H1 (cell line): ENCODE data around the gene EPHA2. TPM values are rescaled to one million over a fixed set of nuclear protein-coding genes. Genes with fewer than 3 reads are reported as not detected.

Experiments used
- CTCF ChIA-PET: fragments of 300-600 bp; sonication (Branson Sonifier 250); formaldehyde crosslinking; loops from one replicate; lab custom pipeline; 2021; ENCODE audit not compliant: partially characterized antibody; lab: Charles Lee
- POLR2A ChIA-PET: fragments of 300-600 bp; sonication (Branson Sonifier 250); formaldehyde crosslinking; loops from one replicate; lab custom pipeline; 2021; ENCODE audit warnings: inconsistent platforms; ENCODE audit not compliant: partially characterized antibody; lab: Charles Lee
- DNase-seq, 2 experiments: peaks; one replicate each; pipeline versions ENCODE4 v3.0.0 to v3.0.0-alpha.2; 2010 to 2022; ENCODE audit warnings: low spot score in 2 of 2, low read depth in 1 of 2, mixed read lengths in 1 of 2
- FAIRE-seq: peaks from 2 replicates; lab custom pipeline; 2011; peaks lifted over from hg19 to GRCh38; lab: Jason Lieb, UNC
- H2AFZ ChIP-seq: 2 replicates; pipeline ENCODE4 v1.8.1; 2012; ENCODE audit warnings: low read length, inconsistent platforms
- H2AK5ac ChIP-seq: 2 replicates; pipeline ENCODE4 v1.6.1; 2013; ENCODE audit warnings: low read depth, low read length
- H2BK120ac ChIP-seq: replicated peaks from 2 replicates; pipeline ENCODE3; 2013; ENCODE audit warnings: low read depth, low read length, inconsistent platforms
- H2BK12ac ChIP-seq: 2 replicates; pipeline ENCODE4 v1.6.1; 2013; ENCODE audit warnings: low read depth, low read length
- H2BK15ac ChIP-seq: 2 replicates; pipeline ENCODE4 v1.6.1; 2013; ENCODE audit warnings: low read length
- H2BK20ac ChIP-seq: 2 replicates; pipeline ENCODE4 v1.6.1; 2013; ENCODE audit warnings: low read length
- H2BK5ac ChIP-seq: 2 replicates; pipeline ENCODE4 v1.6.1; 2013; ENCODE audit warnings: low read depth, low read length
- H3K14ac ChIP-seq: 2 replicates; pipeline ENCODE4 v1.6.1; 2013; ENCODE audit warnings: inconsistent platforms; ENCODE audit not compliant: insufficient read length
- H3K18ac ChIP-seq: 2 replicates; pipeline ENCODE4 v1.6.1; 2013; ENCODE audit warnings: low read length; ENCODE audit errors: extremely low read depth
- H3K23ac ChIP-seq: 2 replicates; pipeline ENCODE4 v1.6.1; 2013; ENCODE audit warnings: inconsistent platforms; ENCODE audit not compliant: insufficient read length
- H3K23me2 ChIP-seq: 2 replicates; pipeline ENCODE4 v1.6.1; 2013; ENCODE audit warnings: low read depth, low read length
- H3K27ac ChIP-seq: 2 replicates; pipeline ENCODE4 v1.6.1; 2011; ENCODE audit warnings: low read depth, low read length, inconsistent platforms
- H3K27me3 ChIP-seq, 4 experiments: replicated peaks in 1 of 4; 1 replicate in 1 of 4; 2 replicates in 3 of 4; pipeline versions ENCODE4 v1.6.1 to v1.8.1; 2011 to 2013; ENCODE audit warnings: low read length in 3 of 4, mild to moderate bottlenecking in 3 of 4, inconsistent platforms in 2 of 4, mixed read lengths in 2 of 4, moderate library complexity in 1 of 4; ENCODE audit not compliant: control insufficient read depth in 3 of 4, insufficient read depth in 3 of 4; ENCODE audit errors: extremely low read depth in 1 of 4
- H3K36me3 ChIP-seq, 4 experiments: 2 replicates each; pipeline versions ENCODE4 v1.6.1 to v1.8.1; 2011 to 2013; ENCODE audit warnings: mild to moderate bottlenecking in 4 of 4, low read length in 3 of 4, moderate library complexity in 2 of 4, control low read depth in 1 of 4, inconsistent platforms in 1 of 4; ENCODE audit not compliant: insufficient read depth in 4 of 4, control insufficient read depth in 2 of 4
- H3K4ac ChIP-seq: replicated peaks from 2 replicates; pipeline ENCODE3; 2013; ENCODE audit warnings: low read length, low read depth, mixed read lengths, inconsistent platforms; ENCODE audit not compliant: insufficient read length
- H3K4me1 ChIP-seq, 4 experiments: replicated peaks in 1 of 4; 1 replicate in 1 of 4; 2 replicates in 3 of 4; pipeline versions ENCODE4 v1.6.1 to v1.8.1; 2011 to 2013; ENCODE audit warnings: low read length in 3 of 4, inconsistent platforms in 2 of 4, mixed read lengths in 1 of 4; ENCODE audit not compliant: insufficient read depth in 4 of 4, control insufficient read depth in 3 of 4
- H3K4me2 ChIP-seq, 2 experiments: 2 replicates each; pipeline versions ENCODE4 v1.6.1 to v1.8.1; 2011 to 2013; ENCODE audit warnings: low read depth in 2 of 2, low read length in 2 of 2, control low read depth in 1 of 2, inconsistent platforms in 1 of 2, mild to moderate bottlenecking in 1 of 2; ENCODE audit not compliant: insufficient read depth in 1 of 2
- H3K4me3 ChIP-seq, 4 experiments: fragments of 200-600, 300-600 bp in 1 of 4; sonication (generic), shearing (Covaris generic), sonication (Bioruptor Twin) in 1 of 4; 2 replicates each; pipeline versions ENCODE4 v1.5.1 to v1.8.1; 2011 to 2016; ENCODE audit warnings: low read length in 4 of 4, low read depth in 3 of 4, control low read depth in 2 of 4, inconsistent platforms in 2 of 4, mild to moderate bottlenecking in 2 of 4, mixed read lengths in 1 of 4, moderate library complexity in 1 of 4; ENCODE audit not compliant: insufficient read depth in 2 of 4; ENCODE audit errors: extremely low read depth in 1 of 4
- H3K56ac ChIP-seq: replicated peaks from 2 replicates; pipeline ENCODE3; 2013; ENCODE audit warnings: low read depth, mild to moderate bottlenecking, mixed read lengths, low read length, inconsistent platforms; ENCODE audit not compliant: insufficient read length
- H3K79me1 ChIP-seq: 2 replicates; pipeline ENCODE4 v1.6.1; 2013; ENCODE audit warnings: low read depth, low read length, control low read depth
- H3K79me2 ChIP-seq, 2 experiments: 2 replicates each; pipeline versions ENCODE4 v1.6.1 to v1.8.1; 2012 to 2013; ENCODE audit warnings: low read length in 2 of 2, mild to moderate bottlenecking in 2 of 2, inconsistent platforms in 1 of 2; ENCODE audit not compliant: insufficient read depth in 2 of 2, control insufficient read depth in 1 of 2
- H3K9ac ChIP-seq, 4 experiments: replicated peaks in 1 of 4; 1 replicate in 1 of 4; 2 replicates in 3 of 4; pipeline versions ENCODE4 v1.6.1 to v1.8.1; 2011 to 2013; ENCODE audit warnings: low read depth in 3 of 4, low read length in 3 of 4, control low read depth in 2 of 4, mild to moderate bottlenecking in 2 of 4, moderate library complexity in 2 of 4, inconsistent platforms in 1 of 4; ENCODE audit errors: extremely low read depth in 1 of 4
- H3K9me3 ChIP-seq, 2 experiments: 2 replicates each; pipeline versions ENCODE4 v1.6.1 to v1.8.1; 2012 to 2013; ENCODE audit warnings: mild to moderate bottlenecking in 2 of 2, moderate library complexity in 2 of 2, control low read depth in 1 of 2, inconsistent platforms in 1 of 2, low read depth in 1 of 2, low read length in 1 of 2, mixed read lengths in 1 of 2; ENCODE audit not compliant: insufficient read depth in 2 of 2
- H4K20me1 ChIP-seq, 2 experiments: replicated peaks in 1 of 2; 2 replicates each; pipeline versions ENCODE3 to v1.8.1; 2011 to 2013; ENCODE audit warnings: inconsistent platforms in 2 of 2, low read length in 2 of 2, mild to moderate bottlenecking in 1 of 2; ENCODE audit not compliant: insufficient read depth in 2 of 2, control insufficient read depth in 1 of 2
- H4K5ac ChIP-seq: 2 replicates; pipeline ENCODE4 v1.6.1; 2013; ENCODE audit warnings: low read length, low read depth, mixed read lengths, inconsistent platforms; ENCODE audit not compliant: insufficient read length
- H4K8ac ChIP-seq: 2 replicates; pipeline ENCODE4 v1.8.0; 2013; ENCODE audit warnings: mild to moderate bottlenecking, moderate library complexity, low read length, inconsistent platforms; ENCODE audit not compliant: insufficient read depth; ENCODE audit errors: extremely low read depth
- H4K91ac ChIP-seq: replicated peaks from 2 replicates; pipeline ENCODE3; 2013; ENCODE audit warnings: low read length, mixed read lengths, inconsistent platforms; ENCODE audit not compliant: insufficient read length
- ASH2L ChIP-seq: fragments of 200-600, 300-600 bp; sonication (generic); IDR thresholded peaks from one replicate; pipeline ENCODE4 v1.7.1; 2017; ENCODE audit warnings: low read length
- BCL11A ChIP-seq, 2 experiments: IDR thresholded peaks; one replicate each; pipeline ENCODE4 v1.6.1; 2011; ENCODE audit warnings: low read depth in 2 of 2, low read length in 2 of 2, mild to moderate bottlenecking in 2 of 2
- CHD1 ChIP-seq: IDR thresholded peaks from 2 replicates; pipeline ENCODE4 v1.6.1; 2012; ENCODE audit warnings: low read depth, low read length, improper control_type of control experiment
- CTBP2 ChIP-seq: IDR thresholded peaks from 2 replicates; pipeline ENCODE4 v1.7.0; 2011; ENCODE audit warnings: borderline replicate concordance, mild to moderate bottlenecking, moderate library complexity, mixed read lengths, low read length; ENCODE audit not compliant: insufficient read depth, insufficient read length
- EZH2 ChIP-seq: fragments of 200-600 bp; sonication (generic); IDR thresholded peaks from 2 replicates; pipeline ENCODE4 v1.7.1; 2012; ENCODE audit warnings: low read depth, mild to moderate bottlenecking, moderate library complexity, low read length, inconsistent platforms; ENCODE audit not compliant: severe bottlenecking
- GABPA ChIP-seq: IDR thresholded peaks from 2 replicates; pipeline ENCODE4 v1.6.1; 2011; ENCODE audit warnings: mild to moderate bottlenecking, low read length, moderate library complexity, borderline replicate concordance; ENCODE audit not compliant: insufficient read depth
- POLR2A ChIP-seq, 2 experiments: IDR thresholded peaks; 1 replicate in 1 of 2; 2 replicates in 1 of 2; pipeline ENCODE4 v1.6.1; 2011; ENCODE audit warnings: low read depth in 2 of 2, low read length in 2 of 2, mild to moderate bottlenecking in 2 of 2; ENCODE audit errors: control extremely low read depth in 1 of 2
- POU5F1 ChIP-seq: IDR thresholded peaks from 2 replicates; pipeline ENCODE4 v1.6.1; 2011; ENCODE audit warnings: low read depth, mild to moderate bottlenecking, low read length, moderate library complexity
- SRF ChIP-seq: IDR thresholded peaks from 2 replicates; pipeline ENCODE4 v1.6.1; 2011; ENCODE audit warnings: mild to moderate bottlenecking, low read depth, low read length, moderate library complexity
- TAF1 ChIP-seq: IDR thresholded peaks from 2 replicates; pipeline ENCODE4 v1.6.1; 2011; ENCODE audit warnings: mild to moderate bottlenecking, low read depth, low read length
- TAF7 ChIP-seq: optimal IDR thresholded peaks from 2 replicates; pipeline ENCODE3; 2011; ENCODE audit warnings: low read depth, mild to moderate bottlenecking, inconsistent platforms, low read length, moderate library complexity, borderline replicate concordance
- TBP ChIP-seq: IDR thresholded peaks from 2 replicates; pipeline ENCODE4 v1.6.1; 2011; ENCODE audit warnings: low read depth, low read length, improper control_type of control experiment
- WGBS, 2 experiments: shearing (Covaris generic) in 1 of 2; methylation state at CpG; one replicate each; pipeline versions ENCODE4 v1.1.6 to v1.1.7; 2013 to 2015; ENCODE audit warnings: low lambda C conversion rate in 2 of 2, mixed read lengths in 2 of 2, inconsistent platforms in 1 of 2, low coverage in 1 of 2, missing lambda C conversion rate in 1 of 2; ENCODE audit not compliant: insufficient replicate concordance in 2 of 2, insufficient coverage in 1 of 2, insufficient read length in 1 of 2; ENCODE audit errors: extremely low coverage in 1 of 2, missing lambda C conversion rate in 1 of 2; 5-methylcytosine and 5-hydroxymethylcytosine counted together
- polyA plus RNA-seq, 7 experiments: library from polyadenylated mRNA; depleted of rRNA in 3 of 7; stranded (reverse) in 5 of 7; unstranded in 2 of 7; fragments of >200 nt in 5 of 7; fragments of 200-250 nt in 2 of 7; gene quantifications; 1 replicate in 5 of 7; 2 replicates in 1 of 7; 4 replicates in 1 of 7; pipeline versions ENCODE4 v1.2.1 to v1.2.3, GENCODE V29; 2011 to 2013; ENCODE audit warnings: missing spikeins in 2 of 7, mixed read lengths in 2 of 7
- total RNA-seq: library from RNA; stranded (reverse); fragmentation: NEBNext Ultra II Directional; extraction: Animal tissue kit (Norgen Biotek cat#: 25700); gene quantifications from 2 replicates; pipeline ENCODE4 v1.2.1, GENCODE V29; 2021
- TF ChIP-seq, protein P1 (sequence below): IDR thresholded peaks from 2 replicates; pipeline ENCODE4 v1.6.1; 2011; ENCODE audit warnings: low read depth, mild to moderate bottlenecking, low read length; ENCODE audit not compliant: insufficient read depth
- TF ChIP-seq, protein P2 (sequence below): IDR thresholded peaks from 2 replicates; pipeline ENCODE4 v1.6.1; 2012; ENCODE audit warnings: inconsistent platforms

The EPHA2 gene
- total and polyA plus RNA-seq, 2 of the 8 experiments (the other 6 are each of a cell fraction or from before 2014, with no cell fraction given): 26.8 to 33.6 TPM

DNA sequence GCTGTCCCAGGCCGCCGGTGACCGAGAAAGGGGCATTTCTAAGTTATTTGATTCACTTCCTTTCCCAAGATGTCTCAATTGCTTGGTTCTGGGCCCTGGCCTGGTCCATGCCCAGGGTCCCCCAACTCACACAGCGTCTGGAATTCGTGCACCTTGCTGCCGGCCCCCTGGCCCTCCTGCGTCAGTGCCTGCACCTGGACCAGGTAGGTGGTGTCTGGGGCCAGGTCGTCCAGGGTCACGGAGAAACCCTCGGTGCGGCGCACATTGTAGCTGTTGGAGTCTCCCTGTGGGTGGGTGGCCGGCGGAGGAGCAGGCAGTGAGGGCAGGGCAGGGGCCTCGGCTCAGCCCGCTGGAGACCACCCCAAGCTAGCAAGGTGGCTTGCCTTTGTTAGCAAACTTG lies 21.0 kb downstream of the EPHA2 start:
- no peak overlapping the region for H3K27ac ChIP-seq
- ChIA-PET POLR2A (interaction anchor here (1.5 to 1.8 kb wide), 2 partner anchors 12 kb away, joined by 5 read pairs; no protein-coding TSS in a partner anchor), CTCF (interaction anchor here (1.0 to 7.5 kb wide), 5 partner anchors 9 to 56 kb away, joined by 3 to 45 read pairs (median 4); no protein-coding TSS in a partner anchor)
- H3K36me3 ChIP-seq: peaks cover 23 to 70% (median 56%) of the 10 kb centered on the region in 4 experiments
- H3K27me3 ChIP-seq: no peaks in the 10 kb centered on the region
- no peak overlapping the region for H2AFZ ChIP-seq
- H2BK12ac ChIP-seq: no peak overlapping the region
- H4K91ac ChIP-seq: no peak overlapping the region
- H2BK15ac ChIP-seq: no peak overlapping the region
- no peak overlapping the region for H4K5ac ChIP-seq
- no peak overlapping the region for H3K14ac ChIP-seq
- H3K4me1 ChIP-seq: peaks cover 0 to 8% (median 2%) of the 10 kb centered on the region in 4 experiments; a peak in 5 of 7 replicates
- 92% methylated on average over 15 of the region's 16 CpGs; no CpG with 5 or more reads in 1 of the 2 experiments for WGBS, 2 experiments
- peaks cover 0 to 13% of the 10 kb centered on the region in 2 experiments; a peak in 2 of 4 replicates for H3K79me2 ChIP-seq
- no peak for DNase-seq
- no peak for FAIRE-seq
- H3K56ac ChIP-seq: no peak overlapping the region
- H3K4me3 ChIP-seq: no peak overlapping the region
- no peak overlapping the region for H3K23ac ChIP-seq
- H3K4ac ChIP-seq: no peak overlapping the region
- no peak overlapping the region for H3K18ac ChIP-seq
- no peak overlapping the region for H3K9ac ChIP-seq
- peaks cover 17 to 36% of the 10 kb centered on the region in 2 experiments for H4K20me1 ChIP-seq
- H3K23me2 ChIP-seq: no peaks in the 10 kb centered on the region; the same call in 1 of the 2 replicates
- no peak overlapping the region for H2BK5ac ChIP-seq
- no peak overlapping the region for H4K8ac ChIP-seq
- H3K9me3 ChIP-seq: no peaks in the 10 kb centered on the region
- no peak overlapping the region for H2BK120ac ChIP-seq
- no peak overlapping the region for H2AK5ac ChIP-seq
- no peak overlapping the region for H2BK20ac ChIP-seq
- H3K4me2 ChIP-seq: no peak overlapping the region
- H3K79me1 ChIP-seq: peaks cover 5% of the 10 kb centered on the region
- no peak for TF ChIP-seq POLR2A (IDR thresholded peaks at IDR 0.05; ENCODE audit: control extremely low read depth in 1 of 2, low read depth in 2 of 2, low read length in 2 of 2)
- TF ChIP-seq TBP: no peak
- TF ChIP-seq, protein P1, sequence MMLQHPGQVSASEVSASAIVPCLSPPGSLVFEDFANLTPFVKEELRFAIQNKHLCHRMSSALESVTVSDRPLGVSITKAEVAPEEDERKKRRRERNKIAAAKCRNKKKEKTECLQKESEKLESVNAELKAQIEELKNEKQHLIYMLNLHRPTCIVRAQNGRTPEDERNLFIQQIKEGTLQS: no peak
- TF ChIP-seq SRF: no peak
- no peak for TF ChIP-seq CTBP2
- no peak for TF ChIP-seq ASH2L
- no peak for TF ChIP-seq POU5F1
- TF ChIP-seq, protein P2, sequence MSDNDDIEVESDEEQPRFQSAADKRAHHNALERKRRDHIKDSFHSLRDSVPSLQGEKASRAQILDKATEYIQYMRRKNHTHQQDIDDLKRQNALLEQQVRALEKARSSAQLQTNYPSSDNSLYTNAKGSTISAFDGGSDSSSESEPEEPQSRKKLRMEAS: no peak
- no peak for TF ChIP-seq BCL11A (IDR thresholded peaks at IDR 0.05; ENCODE audit: low read depth in 2 of 2, low read length in 2 of 2)
- TF ChIP-seq EZH2: no peak
- no peak for TF ChIP-seq TAF1
- no peak for TF ChIP-seq CHD1
- no peak for TF ChIP-seq TAF7
- TF ChIP-seq GABPA: no peak
